ENCODE data around the gene PPHLN1.

DNA sequence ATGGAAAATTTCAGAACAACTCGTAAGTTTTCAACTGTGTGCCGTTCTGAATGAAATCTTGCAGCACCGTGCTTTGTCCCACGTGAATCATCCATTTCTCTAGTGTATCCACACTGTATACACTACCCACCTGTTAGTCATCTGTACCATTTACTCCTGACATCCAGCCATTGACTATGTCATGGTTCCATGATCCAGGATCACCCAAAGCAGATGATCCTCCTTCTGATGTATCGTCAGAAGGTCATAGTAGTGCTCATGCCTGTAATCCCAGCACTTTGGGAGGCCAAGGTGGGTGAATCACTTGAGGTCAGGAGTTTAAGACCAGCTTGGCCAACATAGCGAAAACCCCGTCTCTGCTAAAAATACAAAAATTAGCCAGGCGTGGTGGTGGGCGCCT, 122.9 kb downstream of the PPHLN1 start:
- TF ChIP-seq, protein P1, sequence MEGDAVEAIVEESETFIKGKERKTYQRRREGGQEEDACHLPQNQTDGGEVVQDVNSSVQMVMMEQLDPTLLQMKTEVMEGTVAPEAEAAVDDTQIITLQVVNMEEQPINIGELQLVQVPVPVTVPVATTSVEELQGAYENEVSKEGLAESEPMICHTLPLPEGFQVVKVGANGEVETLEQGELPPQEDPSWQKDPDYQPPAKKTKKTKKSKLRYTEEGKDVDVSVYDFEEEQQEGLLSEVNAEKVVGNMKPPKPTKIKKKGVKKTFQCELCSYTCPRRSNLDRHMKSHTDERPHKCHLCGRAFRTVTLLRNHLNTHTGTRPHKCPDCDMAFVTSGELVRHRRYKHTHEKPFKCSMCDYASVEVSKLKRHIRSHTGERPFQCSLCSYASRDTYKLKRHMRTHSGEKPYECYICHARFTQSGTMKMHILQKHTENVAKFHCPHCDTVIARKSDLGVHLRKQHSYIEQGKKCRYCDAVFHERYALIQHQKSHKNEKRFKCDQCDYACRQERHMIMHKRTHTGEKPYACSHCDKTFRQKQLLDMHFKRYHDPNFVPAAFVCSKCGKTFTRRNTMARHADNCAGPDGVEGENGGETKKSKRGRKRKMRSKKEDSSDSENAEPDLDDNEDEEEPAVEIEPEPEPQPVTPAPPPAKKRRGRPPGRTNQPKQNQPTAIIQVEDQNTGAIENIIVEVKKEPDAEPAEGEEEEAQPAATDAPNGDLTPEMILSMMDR (IDR thresholded peaks at IDR 0.05; ENCODE audit: insufficient read depth, low read depth, low read length): no peak
- TF ChIP-seq EZH2 (IDR thresholded peaks at IDR 0.05; ENCODE audit: insufficient read depth, low read length): no peak
